ENCODE results near the gene IGF1R.

IGF1R gene

DNA sequence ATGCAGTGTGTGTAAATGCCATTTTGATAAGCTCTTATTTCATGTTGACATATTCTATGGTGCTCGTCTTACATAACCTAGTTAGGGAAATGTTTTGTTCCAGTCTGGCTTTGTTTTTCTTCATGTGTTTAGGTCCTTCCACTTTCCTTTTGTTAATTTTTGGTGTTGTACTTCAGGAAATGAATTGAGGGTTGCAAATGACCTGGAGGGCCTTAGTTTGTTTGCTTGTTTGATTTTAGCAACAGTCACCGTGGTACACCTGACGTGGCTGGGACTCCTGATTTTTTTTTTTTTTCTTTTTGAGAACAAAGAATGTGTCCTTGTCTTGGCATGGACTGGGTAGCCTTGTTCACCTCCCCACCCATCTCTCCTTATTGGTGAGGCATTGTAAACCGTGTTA lies 114.8 kb downstream of the IGF1R start:
- TF ChIP-seq, protein P1, sequence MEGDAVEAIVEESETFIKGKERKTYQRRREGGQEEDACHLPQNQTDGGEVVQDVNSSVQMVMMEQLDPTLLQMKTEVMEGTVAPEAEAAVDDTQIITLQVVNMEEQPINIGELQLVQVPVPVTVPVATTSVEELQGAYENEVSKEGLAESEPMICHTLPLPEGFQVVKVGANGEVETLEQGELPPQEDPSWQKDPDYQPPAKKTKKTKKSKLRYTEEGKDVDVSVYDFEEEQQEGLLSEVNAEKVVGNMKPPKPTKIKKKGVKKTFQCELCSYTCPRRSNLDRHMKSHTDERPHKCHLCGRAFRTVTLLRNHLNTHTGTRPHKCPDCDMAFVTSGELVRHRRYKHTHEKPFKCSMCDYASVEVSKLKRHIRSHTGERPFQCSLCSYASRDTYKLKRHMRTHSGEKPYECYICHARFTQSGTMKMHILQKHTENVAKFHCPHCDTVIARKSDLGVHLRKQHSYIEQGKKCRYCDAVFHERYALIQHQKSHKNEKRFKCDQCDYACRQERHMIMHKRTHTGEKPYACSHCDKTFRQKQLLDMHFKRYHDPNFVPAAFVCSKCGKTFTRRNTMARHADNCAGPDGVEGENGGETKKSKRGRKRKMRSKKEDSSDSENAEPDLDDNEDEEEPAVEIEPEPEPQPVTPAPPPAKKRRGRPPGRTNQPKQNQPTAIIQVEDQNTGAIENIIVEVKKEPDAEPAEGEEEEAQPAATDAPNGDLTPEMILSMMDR (IDR thresholded peaks at IDR 0.05; ENCODE audit: borderline replicate concordance, insufficient read depth, low read depth, low read length), result no peak
- no peak overlapping the region for H3K4me3 ChIP-seq (ENCODE audit: low read depth, low read length)

- no peak overlapping the region for H3K4me3 ChIP-seq (ENCODE audit: low read depth, low read length)
- TF ChIP-seq, protein P1 (IDR thresholded peaks at IDR 0.05; ENCODE audit: borderline replicate concordance, insufficient read depth, low read depth, low read length), result no peak
These were observed 116.0 kb downstream of the IGF1R start for GRCh38 chr15:98764291-98764690.

DNA sequence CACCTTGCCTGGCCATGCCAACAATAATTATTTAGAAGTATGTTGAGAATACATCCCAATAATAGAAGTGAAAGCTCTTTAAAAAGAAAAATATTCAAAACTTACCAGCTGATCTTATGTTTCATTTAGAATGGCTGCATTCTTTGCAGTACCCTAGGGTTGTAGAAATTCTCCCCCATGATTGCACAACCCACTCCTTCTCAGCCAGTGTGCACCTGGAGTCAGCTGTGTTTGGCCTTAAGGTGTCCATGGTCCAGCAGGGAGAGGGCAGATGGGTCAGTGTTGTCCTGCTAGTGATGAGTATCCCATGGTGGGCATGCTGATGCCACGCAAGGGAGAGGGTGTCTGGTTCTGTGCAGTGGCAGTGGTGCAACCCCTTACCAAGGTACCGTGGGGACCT lies 117.3 kb downstream of the IGF1R start:
- TF ChIP-seq, protein P1 (IDR thresholded peaks at IDR 0.05; ENCODE audit: borderline replicate concordance, insufficient read depth, low read depth, low read length), result no peak
- H3K4me3 ChIP-seq (ENCODE audit: low read depth, low read length), result no peak overlapping the region

DNA sequence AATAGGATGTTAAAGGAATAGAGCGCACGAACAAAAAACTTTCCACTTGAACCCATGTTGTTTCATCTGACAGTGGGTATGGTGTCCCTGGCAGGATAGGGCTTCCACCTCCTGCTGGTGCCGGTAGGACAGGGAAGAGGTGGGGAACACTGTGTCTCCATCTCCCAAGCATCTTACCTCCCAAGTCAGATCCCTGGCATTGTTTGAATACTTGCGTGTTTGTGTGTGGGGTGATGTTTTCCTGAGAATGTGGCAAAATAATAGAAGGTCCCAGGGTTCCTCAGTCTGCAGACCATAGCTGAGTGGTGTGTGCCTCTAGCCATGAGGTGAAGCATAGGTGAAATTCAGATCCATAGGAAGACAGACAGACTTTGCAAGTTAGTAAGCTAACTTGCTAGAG lies 119.4 kb downstream of the IGF1R start:
- H3K4me3 ChIP-seq (ENCODE audit: low read depth, low read length), result no peak overlapping the region
- TF ChIP-seq, protein P1 (IDR thresholded peaks at IDR 0.05; ENCODE audit: borderline replicate concordance, insufficient read depth, low read depth, low read length), result no peak

GRCh38 chr15:98769867-98770266 lies 121.5 kb downstream of the IGF1R start:
- H3K4me3 ChIP-seq (ENCODE audit: low read depth, low read length), result no peak overlapping the region
- TF ChIP-seq, protein P1 (IDR thresholded peaks at IDR 0.05; ENCODE audit: borderline replicate concordance, insufficient read depth, low read depth, low read length), result no peak

- TF ChIP-seq, protein P1 (IDR thresholded peaks at IDR 0.05; ENCODE audit: borderline replicate concordance, insufficient read depth, low read depth, low read length), result no peak
- no peak overlapping the region for H3K4me3 ChIP-seq (ENCODE audit: low read depth, low read length)
These were observed 122.6 kb downstream of the IGF1R start for GRCh38 chr15:98770984-98771383.

- TF ChIP-seq, protein P1 (IDR thresholded peaks at IDR 0.05; ENCODE audit: borderline replicate concordance, insufficient read depth, low read depth, low read length), result no peak
- no peak overlapping the region for H3K4me3 ChIP-seq (ENCODE audit: low read depth, low read length)
These were observed 123.2 kb downstream of the IGF1R start for GRCh38 chr15:98771541-98771940.
